Medulla oblongata (tissue), 1 donor: ENCODE measurements around the gene PECR.
"Not testable (repeated sequence)": the region's sequence is repeated elsewhere in the genome, so short reads cannot be mapped to it uniquely, and the experiment has no call there.

Experiments used
- DNase-seq: peaks from one replicate; pipeline ENCODE4 v3.0.0-alpha.2; 2015; ENCODE audit errors: extremely low spot score

Gene PECR

DNA sequence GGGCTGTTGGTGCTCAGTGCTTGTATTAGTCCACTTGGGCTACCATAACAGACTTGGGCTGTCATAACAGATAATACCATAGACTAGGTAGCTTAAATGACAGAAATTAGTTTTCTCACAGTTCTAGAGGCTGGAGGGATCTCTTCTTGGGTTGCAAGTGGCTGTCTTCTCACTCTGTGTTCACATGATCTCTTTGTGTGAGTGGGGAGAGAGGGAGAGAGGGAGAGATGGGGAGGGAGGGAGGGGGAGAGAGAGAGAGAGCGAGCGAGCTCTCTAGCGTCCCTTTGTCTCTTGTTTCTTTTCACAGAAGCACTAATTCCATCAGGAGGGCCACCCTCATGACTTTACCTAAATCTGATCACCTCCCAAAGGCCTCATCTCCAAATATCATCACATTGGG lies 23.1 kb upstream of the PECR start:
- no peak for DNase-seq

DNA sequence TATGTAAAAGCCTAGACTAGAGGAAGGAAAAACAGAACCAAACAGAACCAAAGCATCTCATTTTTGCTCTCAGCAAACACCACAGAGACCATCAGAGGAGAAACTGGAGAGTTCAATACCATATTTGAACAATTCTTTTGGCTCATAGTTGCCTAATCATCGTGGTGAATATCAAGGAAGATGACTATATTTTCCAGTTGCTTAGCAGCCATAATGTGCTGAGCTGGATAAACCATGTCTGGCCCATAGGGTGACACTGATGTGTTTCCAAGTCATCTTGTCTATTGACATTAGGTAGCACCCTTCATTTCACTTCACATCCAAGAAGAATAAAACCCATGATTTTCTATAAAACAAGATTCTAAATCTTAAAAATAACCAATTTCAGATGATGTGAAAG lies 21.6 kb upstream of the PECR start:
- no peak for DNase-seq

DNA sequence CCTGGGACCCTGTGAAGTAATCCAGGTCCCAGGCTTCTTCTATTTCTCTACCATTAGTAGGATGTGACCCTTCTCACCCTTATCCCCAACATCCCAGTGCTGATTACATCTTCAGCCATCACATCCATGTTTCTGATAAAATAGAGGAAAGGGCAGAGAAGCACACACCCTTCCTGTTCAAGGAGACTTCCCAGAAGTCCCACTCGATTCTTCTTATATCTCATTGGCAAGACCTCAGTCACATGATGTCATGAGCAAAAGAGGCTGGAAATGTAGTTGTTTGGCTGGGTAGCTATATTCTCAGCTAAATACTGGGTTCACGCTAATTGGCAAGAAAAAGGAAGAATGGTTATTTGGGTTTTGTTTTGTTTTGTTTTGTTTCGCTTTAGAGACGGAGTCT lies 19.5 kb upstream of the PECR start:
- DNase-seq: no peak

DNA sequence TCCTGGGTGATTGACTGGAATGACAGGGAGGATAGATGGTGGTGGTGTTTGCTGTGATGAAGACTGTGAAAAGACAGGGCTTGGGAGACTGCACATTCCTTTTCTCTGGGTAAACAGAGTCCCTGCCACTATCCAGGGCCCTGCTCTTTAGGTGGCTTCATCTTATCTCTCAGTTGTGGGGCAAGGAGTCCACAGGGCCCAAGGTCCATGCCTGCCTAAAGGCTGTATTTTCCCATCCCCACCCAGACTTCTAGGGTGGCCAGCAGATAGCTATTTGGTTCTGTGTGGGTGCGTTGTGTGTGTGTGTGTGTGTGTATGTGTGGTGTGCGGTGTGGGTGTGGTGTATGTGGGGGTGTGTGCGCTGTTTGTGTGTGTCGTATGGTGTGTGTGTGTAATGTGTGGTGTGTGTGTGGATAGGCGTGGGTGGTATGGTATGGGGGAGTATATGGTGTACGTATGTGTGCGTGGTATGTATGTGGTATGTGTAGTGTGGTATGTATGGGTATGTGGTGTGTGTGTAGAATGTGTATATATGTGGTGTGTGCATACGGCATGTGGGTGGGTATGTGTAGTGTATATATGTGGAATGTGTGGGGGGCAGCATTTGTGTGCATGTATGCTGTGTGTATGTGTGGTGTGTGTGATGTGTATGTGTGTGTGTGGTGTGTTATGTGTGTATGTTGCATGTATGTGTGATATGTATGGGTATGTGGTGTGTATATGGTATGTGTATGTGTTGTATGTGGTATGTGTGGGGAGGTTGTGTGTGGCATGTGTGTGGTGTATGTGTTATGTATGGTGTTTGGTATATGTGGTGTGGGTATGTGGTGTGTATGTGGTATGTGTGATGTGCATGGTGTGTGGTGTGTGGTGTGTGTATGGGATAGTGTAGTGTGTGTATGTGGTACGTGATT lies 17.1 kb upstream of the PECR start:
- DNase-seq: no peak

DNA sequence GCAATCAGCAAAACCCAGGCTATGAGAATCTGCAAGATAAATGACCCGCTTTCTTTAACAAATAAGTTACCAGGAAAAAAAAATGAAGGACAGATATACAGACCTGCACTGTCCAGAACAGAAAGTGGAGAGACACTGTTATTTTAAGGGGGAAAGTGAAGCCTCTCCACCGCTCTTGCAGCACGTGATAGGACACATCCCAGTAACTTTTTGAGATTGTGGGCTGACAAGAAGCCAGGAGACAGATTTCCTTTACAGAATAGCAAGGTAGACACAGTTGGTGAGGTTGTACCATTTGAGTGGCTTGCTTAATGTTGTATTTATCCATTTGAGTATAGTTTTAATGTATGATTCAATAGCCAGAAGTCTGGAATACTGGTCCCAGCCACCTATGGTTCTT lies 13.1 kb upstream of the PECR start:
- DNase-seq: no peak

GRCh38 chr2:216092646-216093045 lies 11.0 kb upstream of the PECR start:
- no peak for DNase-seq

- no peak for DNase-seq
These were observed 8.8 kb upstream of the PECR start for GRCh38 chr2:216090369-216090786.

DNA sequence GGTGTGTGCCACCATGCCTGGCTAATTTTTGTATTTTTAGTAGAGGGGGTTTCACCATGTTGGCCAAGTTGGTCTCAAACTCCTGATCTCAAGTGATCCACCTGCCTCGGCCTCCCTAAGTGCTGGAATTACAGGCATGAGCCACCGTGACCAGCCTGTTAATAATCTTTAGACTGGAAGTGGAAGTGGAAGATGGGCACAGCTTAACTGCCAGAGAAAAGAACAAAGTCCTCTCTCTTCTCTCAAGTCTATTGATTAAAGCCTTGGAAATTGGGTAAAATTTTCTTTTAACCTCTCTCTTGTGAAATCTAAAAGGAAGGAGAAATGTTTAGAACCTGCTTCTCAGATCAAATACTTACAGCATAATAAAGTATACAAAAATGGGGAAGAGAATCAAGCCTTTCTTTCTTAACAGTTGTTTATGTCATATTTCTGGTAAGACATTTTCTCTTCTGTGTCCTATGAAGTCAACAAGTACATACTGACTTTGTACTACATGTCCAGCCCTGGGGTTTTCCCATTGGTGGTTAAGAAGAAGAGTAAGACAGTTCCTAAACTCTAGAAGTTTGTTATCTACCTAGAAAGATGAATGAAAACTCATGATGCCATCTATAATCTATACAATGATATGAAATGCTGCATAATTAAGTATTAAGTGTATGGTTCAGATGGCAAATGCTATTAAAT lies 4.7 kb upstream of the PECR start:
- DNase-seq: no peak

DNA sequence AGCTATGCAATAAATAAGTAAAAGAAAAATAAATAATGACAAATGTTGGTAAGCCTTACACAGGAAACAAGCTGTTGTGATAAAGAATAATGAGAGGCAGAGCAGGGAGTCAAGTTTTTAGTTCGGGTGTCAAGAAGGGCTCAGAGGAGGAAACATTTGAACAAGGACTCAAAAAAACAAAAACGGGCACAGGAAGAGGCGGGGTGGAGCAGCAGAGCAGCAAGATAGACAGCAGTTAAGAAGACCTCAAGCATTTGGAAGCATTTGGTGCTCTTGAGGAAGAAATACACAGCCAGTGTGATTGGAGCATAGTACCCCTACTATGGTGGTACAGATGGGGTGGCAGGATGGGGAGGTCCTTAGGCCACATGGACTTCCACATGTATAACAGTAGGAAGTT lies 2.9 kb upstream of the PECR start:
- DNase-seq: no peak

DNA sequence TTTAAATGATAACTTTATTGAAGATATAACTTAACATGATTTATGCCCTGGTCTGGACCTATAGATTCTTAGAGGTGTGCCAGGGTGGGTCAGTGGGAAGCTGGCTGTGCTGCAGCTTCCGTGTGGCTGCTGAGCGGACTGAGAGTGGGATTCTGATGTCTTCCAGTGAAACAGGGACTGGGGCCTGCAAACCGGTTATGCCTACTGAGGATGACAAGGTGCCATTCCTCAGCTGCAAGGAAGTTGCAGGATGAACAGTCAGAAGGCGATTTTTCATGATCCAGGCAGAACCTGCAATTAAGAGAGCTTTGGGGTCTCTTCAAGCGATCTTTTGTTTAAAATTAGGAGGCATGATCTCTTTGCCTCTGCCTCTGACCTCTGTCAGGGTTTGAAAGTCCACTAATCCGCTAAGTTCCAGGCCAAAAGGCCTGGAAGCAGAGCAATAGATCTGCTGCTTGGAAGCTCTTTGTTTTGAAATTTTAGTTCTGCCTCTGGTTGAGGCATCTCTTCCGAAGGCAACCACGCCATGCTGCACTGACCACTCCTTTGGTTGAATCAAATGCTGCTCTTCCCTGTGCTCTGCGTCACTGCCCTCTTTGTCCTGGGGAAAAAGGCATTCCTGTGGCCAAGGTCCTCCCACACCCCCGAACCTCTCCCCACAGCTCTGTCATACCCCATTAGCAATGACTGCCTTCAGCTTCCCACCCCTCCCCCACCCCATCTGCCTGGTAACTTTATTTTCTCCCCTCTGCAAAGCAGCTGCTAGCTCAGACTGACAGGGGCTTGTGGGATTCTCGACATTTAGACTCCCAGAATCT lies 2.1 kb upstream of the PECR start:
- no peak for DNase-seq

DNA sequence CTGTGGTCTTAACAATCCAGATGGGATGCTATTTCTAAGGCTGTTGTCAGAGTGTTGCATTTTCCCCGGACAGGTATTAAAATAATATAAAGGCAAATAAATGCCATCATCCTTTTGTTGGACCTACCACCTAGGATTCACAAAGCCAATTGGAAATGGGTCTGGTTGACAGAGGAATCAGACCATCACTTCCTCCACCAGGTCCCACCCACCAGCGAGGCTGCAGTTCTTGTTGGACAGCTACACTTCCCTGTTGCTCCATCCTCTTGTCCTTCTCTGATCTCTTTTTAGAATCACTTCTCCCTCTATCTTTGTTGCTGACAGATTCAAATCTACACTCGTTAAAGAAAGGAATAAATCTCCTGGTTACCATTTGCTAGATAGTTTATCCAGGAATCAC lies 1.2 kb upstream of the PECR start:
- peak; percentile 60 for DNase-seq

GRCh38 chr2:216082117-216082711 lies 605 bp upstream of the PECR start:
- DNase-seq: peak; percentile 14

DNA sequence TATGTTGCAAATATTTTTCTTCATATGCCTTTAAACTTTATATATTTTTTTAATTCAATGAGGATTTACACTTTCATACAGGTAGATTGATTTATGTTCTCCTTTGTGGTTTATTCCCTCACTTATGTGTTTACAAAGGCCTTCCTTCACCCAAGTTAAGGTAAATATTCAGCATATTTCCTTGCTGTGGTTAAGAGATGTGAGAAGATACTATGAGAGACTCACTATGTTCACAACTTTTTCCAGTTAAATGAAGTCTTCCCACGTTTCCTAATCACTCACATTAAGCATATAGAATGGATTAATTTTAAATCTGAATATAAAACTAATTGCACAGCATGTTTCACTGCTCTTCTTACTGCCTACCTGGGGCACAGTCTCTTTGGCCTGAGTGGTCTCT lies 597 bp downstream of the PECR start:
- peak; percentile 6 for DNase-seq

DNA sequence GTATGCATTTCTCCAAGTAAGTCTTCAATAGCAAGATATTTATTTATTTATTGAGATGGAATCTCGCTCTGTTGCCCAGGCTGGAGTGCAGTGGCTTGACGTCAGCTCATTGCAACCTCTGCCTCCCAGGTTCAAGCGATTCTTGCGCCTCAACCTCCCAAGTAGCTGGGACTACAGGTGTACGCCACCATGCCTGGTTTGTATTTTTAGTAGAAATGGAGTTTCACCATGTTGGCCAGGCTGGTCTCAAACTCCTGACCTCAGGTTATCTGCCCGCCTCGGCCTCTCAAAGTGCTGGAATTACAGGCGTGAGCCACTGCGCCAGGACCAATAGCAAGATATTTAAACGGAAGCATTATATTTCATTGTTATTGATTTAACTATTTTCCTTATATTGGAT lies 1.6 kb downstream of the PECR start:
- not testable (repeated sequence) for DNase-seq

DNA sequence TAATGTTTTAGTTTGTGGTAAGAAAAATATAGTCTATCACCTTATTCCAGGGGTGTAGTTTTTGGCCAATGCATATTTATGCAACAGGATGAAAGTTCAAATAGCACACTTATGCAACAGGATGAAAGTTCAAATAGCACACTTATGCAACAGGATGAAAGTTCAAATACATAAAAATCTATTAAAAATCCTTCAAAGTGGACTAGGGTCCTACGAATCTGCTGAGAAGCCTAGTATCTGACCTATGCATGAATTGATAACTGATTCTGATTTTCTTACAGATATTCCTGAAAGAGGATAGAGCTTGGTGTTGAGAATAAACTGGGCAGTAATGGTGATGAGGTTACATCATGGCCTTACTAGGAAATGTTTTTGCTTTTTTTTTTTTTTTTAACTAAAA lies 2.8 kb downstream of the PECR start:
- no peak for DNase-seq

DNA sequence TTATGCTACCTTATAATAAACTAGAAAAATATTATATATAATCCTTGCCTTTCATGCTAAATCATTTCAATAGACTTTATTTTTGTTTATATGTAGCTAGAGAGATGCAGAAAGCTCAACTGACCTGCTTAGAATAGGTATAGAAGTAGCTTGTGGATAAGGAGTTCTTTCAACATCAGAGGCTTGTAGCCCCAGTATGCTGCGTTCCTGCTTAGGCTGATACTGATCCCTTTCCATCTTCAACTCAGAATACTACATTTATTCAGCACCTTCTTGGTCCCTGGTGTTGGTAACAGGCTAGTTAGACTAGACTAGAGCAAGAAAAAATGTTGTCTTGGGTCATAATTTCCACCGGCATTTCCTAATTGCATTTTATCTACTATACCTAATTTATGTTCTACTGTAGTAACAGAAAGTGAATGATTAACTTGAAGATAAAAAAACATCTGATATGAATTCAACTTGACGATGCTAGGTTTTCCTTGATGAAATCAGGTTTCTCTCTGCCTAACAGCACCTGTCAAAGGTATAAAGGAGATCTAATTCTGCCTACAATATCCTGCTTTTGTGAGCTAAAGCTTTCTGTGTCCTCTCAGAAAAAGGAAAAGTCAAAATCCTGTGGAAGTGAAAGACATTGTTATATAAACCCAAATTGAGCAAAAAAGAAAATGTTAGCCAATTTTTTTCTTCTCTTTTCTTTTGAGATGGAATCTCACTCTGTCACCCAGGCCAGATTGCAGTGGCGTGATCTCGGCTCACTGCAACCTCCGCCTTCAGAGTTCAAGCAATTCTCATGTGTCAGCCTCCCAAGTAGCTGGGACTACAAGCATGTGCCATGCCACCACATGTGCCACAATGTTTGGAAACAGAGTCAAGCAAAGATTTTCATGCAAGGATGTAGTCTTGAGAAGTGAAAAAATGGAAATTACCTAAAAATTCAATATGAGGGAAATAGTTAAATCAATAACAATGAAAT lies 5.8 kb downstream of the PECR start:
- DNase-seq: no peak

- no peak for DNase-seq
These were observed 6.8 kb downstream of the PECR start for GRCh38 chr2:216074794-216075193.

DNA sequence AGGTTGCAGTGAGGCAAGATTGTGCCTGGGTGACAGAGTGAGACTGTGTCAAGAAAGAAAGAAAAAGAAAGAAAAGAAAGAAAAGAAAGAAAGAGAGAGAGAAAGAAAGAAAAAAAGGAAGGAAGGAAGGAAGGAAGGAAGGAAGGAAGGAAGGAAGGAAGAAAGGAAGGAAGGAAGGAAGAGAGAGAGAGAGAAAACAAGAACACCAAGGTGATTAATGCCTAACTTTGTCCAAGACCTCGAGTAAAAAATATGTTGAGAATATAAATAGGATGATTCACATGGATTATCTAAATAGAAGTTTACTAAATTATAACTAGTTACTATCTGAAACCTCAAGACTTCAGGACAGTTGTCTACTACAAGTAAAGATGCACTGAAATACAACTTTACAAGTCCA lies 7.2 kb downstream of the PECR start:
- DNase-seq: no peak

DNA sequence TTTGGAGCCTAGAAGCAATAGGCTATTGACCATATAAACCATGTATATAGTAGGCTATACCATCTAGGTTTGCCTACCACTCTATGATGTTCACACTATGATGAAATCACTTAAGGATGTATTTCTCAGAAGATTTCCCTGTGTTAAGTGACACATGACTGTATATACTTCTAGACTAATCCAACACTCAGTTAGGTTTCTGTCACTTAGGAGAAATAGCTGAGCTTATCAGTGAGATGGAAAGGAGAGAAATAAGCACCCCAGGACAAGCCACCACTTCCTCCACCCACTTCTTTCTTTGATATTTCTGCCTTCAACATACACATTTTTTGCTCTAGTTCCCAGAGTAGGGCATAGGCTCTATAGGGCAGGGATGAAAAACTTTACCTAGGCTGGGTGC lies 7.8 kb downstream of the PECR start:
- DNase-seq: no peak

DNA sequence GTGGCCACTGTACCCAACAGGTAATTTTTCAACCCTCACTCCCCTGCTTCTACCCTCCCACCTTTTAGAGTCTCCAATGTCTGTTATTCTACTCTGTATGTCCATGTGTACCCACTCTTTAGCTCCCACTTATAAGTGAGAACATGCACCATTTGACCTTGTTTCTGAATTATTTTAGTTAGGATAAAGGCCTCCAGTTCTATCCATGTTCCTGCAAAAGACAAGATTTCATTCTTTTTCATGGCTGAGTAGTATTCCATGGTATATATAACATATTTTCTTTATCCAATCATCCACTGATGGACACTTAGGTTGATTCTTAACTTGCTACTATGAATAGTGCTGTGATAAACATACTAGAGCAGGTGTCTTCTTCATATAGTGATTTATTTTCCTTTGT lies 9.1 kb downstream of the PECR start:
- no peak for DNase-seq
